ENCODE results near the gene MLXIPL. TPM values are rescaled to one million over a fixed set of nuclear protein-coding genes. Genes with fewer than 3 reads are reported as not detected.
"Not testable (repeated sequence)": the region's sequence is repeated elsewhere in the genome, so short reads cannot be mapped to it uniquely, and the experiment has no call there.

MLXIPL gene
- total and polyA plus RNA-seq, 5 donors: 3.2 to 14.8 (median 3.7) TPM

GRCh38 chr7:73577627-73578341, 46.5 kb downstream of the MLXIPL start:
- Histone ChIP-seq H3K27ac (ENCODE audit: low read length) (peak overlapping the region; percentile 22), H3K27me3 (ENCODE audit: control insufficient read depth, insufficient read depth) (no peaks in the 10 kb centered on the region), H3K4me1 (ENCODE audit: control insufficient read depth, insufficient read depth, low read length) (peaks cover 3% of the 10 kb centered on the region), H3K4me3 (ENCODE audit: low read length) (peak overlapping the region; percentile 76), H3K9me3 (ENCODE audit: control insufficient read depth, low read length) (no peaks in the 10 kb centered on the region)
- DNase-seq: peak in 2 of 3 donors; percentile 49 to 73
- ATAC-seq: peak in 1 of 2 donors; percentile 29
- whole genome bisulfite sequencing: 9% methylated on average over 32 of the region's 32 CpGs
- intact Hi-C loops (cut with DNase I): no loop called here

- no peak overlapping the region for H3K4me3 ChIP-seq (ENCODE audit: low read length)
- no peak for ATAC-seq
- WGBS: 96% methylated on average over 11 of the region's 11 CpGs
- no peak overlapping the region for H3K27ac ChIP-seq (ENCODE audit: low read length)
- no peaks in the 10 kb centered on the region for H3K27me3 ChIP-seq (ENCODE audit: control insufficient read depth, insufficient read depth)
- peaks cover 3% of the 10 kb centered on the region for H3K4me1 ChIP-seq (ENCODE audit: control insufficient read depth, insufficient read depth, low read length)
- intact Hi-C loops (cut with DNase I): no loop called here
- DNase-seq: no peak
- H3K9me3 ChIP-seq (ENCODE audit: control insufficient read depth, low read length): no peaks in the 10 kb centered on the region
Observed at GRCh38 chr7:73573791-73574190, 50.5 kb downstream of the MLXIPL start.

- H3K27me3 ChIP-seq (ENCODE audit: control insufficient read depth, insufficient read depth): no peaks in the 10 kb centered on the region
- DNase-seq (no peak), ATAC-seq (no peak)
- H3K27ac ChIP-seq (ENCODE audit: low read length): no peak overlapping the region
- H3K4me3 ChIP-seq (ENCODE audit: low read length): no peak overlapping the region
- intact Hi-C loops (cut with DNase I): no loop called here
- H3K9me3 ChIP-seq (ENCODE audit: control insufficient read depth, low read length): no peaks in the 10 kb centered on the region
- H3K4me1 ChIP-seq (ENCODE audit: control insufficient read depth, insufficient read depth, low read length): peaks cover 3% of the 10 kb centered on the region
- 90% methylated on average over 9 of the region's 9 CpGs for WGBS
Observed at GRCh38 chr7:73573276-73573675, 51.0 kb downstream of the MLXIPL start.

- WGBS: 64% methylated on average over 6 of the region's 6 CpGs
Observed at GRCh38 chr7:73572767-73573186, 51.5 kb downstream of the MLXIPL start.

GRCh38 chr7:73570977-73571376, 53.3 kb downstream of the MLXIPL start:
- intact Hi-C loops (cut with DNase I): no loop called here
- DNase-seq (no peak), ATAC-seq (peak in 1 of 2 donors; percentile 8)
- Histone ChIP-seq H3K4me1 (ENCODE audit: control insufficient read depth, insufficient read depth, low read length) (no peaks in the 10 kb centered on the region), H3K9me3 (ENCODE audit: control insufficient read depth, low read length) (no peaks in the 10 kb centered on the region), H3K27ac (ENCODE audit: low read length) (no peak overlapping the region), H3K27me3 (ENCODE audit: control insufficient read depth, insufficient read depth) (no peaks in the 10 kb centered on the region), H3K4me3 (ENCODE audit: low read length) (no peak overlapping the region)
- 91% methylated on average over 10 of the region's 10 CpGs for WGBS

More at GRCh38 chr7:73572767-73573186, 51.5 kb downstream of the MLXIPL start:
- intact Hi-C loops (cut with DNase I): no loop called here
- Histone ChIP-seq H3K4me1 (ENCODE audit: control insufficient read depth, insufficient read depth, low read length) (peaks cover 3% of the 10 kb centered on the region), H3K27me3 (ENCODE audit: control insufficient read depth, insufficient read depth) (no peaks in the 10 kb centered on the region), H3K27ac (ENCODE audit: low read length) (no peak overlapping the region), H3K9me3 (ENCODE audit: control insufficient read depth, low read length) (no peaks in the 10 kb centered on the region), H3K4me3 (ENCODE audit: low read length) (no peak overlapping the region)
- DNase-seq (no peak), ATAC-seq (no peak)

GRCh38 chr7:73570521-73570920, 53.8 kb downstream of the MLXIPL start:
- DNase-seq (no peak), ATAC-seq (no peak)
- 97% methylated on average over 22 of the region's 22 CpGs for WGBS
- Histone ChIP-seq H3K27me3 (ENCODE audit: control insufficient read depth, insufficient read depth) (no peaks in the 10 kb centered on the region), H3K27ac (ENCODE audit: low read length) (no peak overlapping the region), H3K9me3 (ENCODE audit: control insufficient read depth, low read length) (no peaks in the 10 kb centered on the region), H3K4me1 (ENCODE audit: control insufficient read depth, insufficient read depth, low read length) (no peaks in the 10 kb centered on the region), H3K4me3 (ENCODE audit: low read length) (no peak overlapping the region)
- intact Hi-C loops (cut with DNase I): no loop called here

- Histone ChIP-seq H3K27me3 (ENCODE audit: control insufficient read depth, insufficient read depth) (no peaks in the 10 kb centered on the region), H3K4me3 (ENCODE audit: low read length) (no peak overlapping the region), H3K27ac (ENCODE audit: low read length) (no peak overlapping the region), H3K4me1 (ENCODE audit: control insufficient read depth, insufficient read depth, low read length) (no peaks in the 10 kb centered on the region), H3K9me3 (ENCODE audit: control insufficient read depth, low read length) (no peaks in the 10 kb centered on the region)
- ATAC-seq (no peak), DNase-seq (no peak)
- WGBS: 70% methylated on average over 5 of the region's 5 CpGs
- intact Hi-C loops (cut with DNase I): no loop called here
Observed at GRCh38 chr7:73569042-73569608, 55.2 kb downstream of the MLXIPL start.

- DNase-seq (no peak), ATAC-seq (peak in 1 of 2 donors; percentile 24)
- H3K4me1 ChIP-seq (ENCODE audit: control insufficient read depth, insufficient read depth, low read length): no peaks in the 10 kb centered on the region
- no peak overlapping the region for H3K4me3 ChIP-seq (ENCODE audit: low read length)
- H3K27me3 ChIP-seq (ENCODE audit: control insufficient read depth, insufficient read depth): no peaks in the 10 kb centered on the region
- WGBS: 78% methylated on average over 12 of the region's 12 CpGs
- intact Hi-C loops (cut with DNase I): no loop called here
- H3K9me3 ChIP-seq (ENCODE audit: control insufficient read depth, low read length): no peaks in the 10 kb centered on the region
- no peak overlapping the region for H3K27ac ChIP-seq (ENCODE audit: low read length)
Observed at GRCh38 chr7:73567846-73568685, 56.3 kb downstream of the MLXIPL start.

- H3K9me3 ChIP-seq (ENCODE audit: control insufficient read depth, low read length): no peaks in the 10 kb centered on the region
- DNase-seq (no peak), ATAC-seq (no peak)
- H3K27ac ChIP-seq (ENCODE audit: low read length): no peak overlapping the region
- intact Hi-C loops (cut with DNase I): no loop called here
- no peak overlapping the region for H3K4me3 ChIP-seq (ENCODE audit: low read length)
- 92% methylated on average over 4 of the region's 4 CpGs for WGBS
- H3K4me1 ChIP-seq (ENCODE audit: control insufficient read depth, insufficient read depth, low read length): no peaks in the 10 kb centered on the region
- H3K27me3 ChIP-seq (ENCODE audit: control insufficient read depth, insufficient read depth): no peaks in the 10 kb centered on the region
Observed at GRCh38 chr7:73567140-73567539, 57.2 kb downstream of the MLXIPL start.

- ATAC-seq; DNase-seq; H3K27me3 ChIP-seq (ENCODE audit: control insufficient read depth, insufficient read depth); H3K4me1 ChIP-seq (ENCODE audit: control insufficient read depth, insufficient read depth, low read length); intact Hi-C loops (cut with DNase I); H3K9me3 ChIP-seq (ENCODE audit: control insufficient read depth, low read length); H3K4me3 ChIP-seq (ENCODE audit: low read length); H3K27ac ChIP-seq (ENCODE audit: low read length): not testable (repeated sequence)
Observed at GRCh38 chr7:73566431-73566830, 57.9 kb downstream of the MLXIPL start.
